CD4-positive, alpha-beta T cell treated with Interleukin-17A for 1 hour (primary cell): ENCODE measurements around the gene KRTAP12-3.
A peak's percentile ranks its signal among the peaks of the same experiment; 100 is the strongest.
"Not testable (repeated sequence)": the region's sequence is repeated elsewhere in the genome, so short reads cannot be mapped to it uniquely, and the experiment has no call there.

Source experiments
- DNase-seq: peaks from one replicate; pipeline ENCODE4 v3.0.0-alpha.2; 2020

Gene KRTAP12-3

GRCh38 chr21:44627831-44628233 is 29.9 kb upstream of the KRTAP12-3 start:
- DNase-seq = not testable (repeated sequence)

- no peak for DNase-seq
Measured at GRCh38 chr21:44628707-44629391, 28.9 kb upstream of the KRTAP12-3 start.

GRCh38 chr21:44630440-44630839 is 27.3 kb upstream of the KRTAP12-3 start:
- DNase-seq = peak; percentile 31

- DNase-seq = no peak
Measured at GRCh38 chr21:44632067-44632466, 25.7 kb upstream of the KRTAP12-3 start.

GRCh38 chr21:44636209-44637017 is 21.3 kb upstream of the KRTAP12-3 start:
- DNase-seq = no peak

GRCh38 chr21:44637018-44637850 is 20.5 kb upstream of the KRTAP12-3 start, which contains the start of gene KRTAP10-10:
Gene KRTAP10-10 (plus strand): TSS chr21:44637356. CDS start chr21:44637418, 62 bp downstream.
- no peak for DNase-seq

GRCh38 chr21:44637851-44638348 is 19.8 kb upstream of the KRTAP12-3 start:
- not testable (repeated sequence) for DNase-seq

- DNase-seq = not testable (repeated sequence)
Measured at GRCh38 chr21:44638506-44639330, 19.0 kb upstream of the KRTAP12-3 start.

- no peak for DNase-seq
Measured at GRCh38 chr21:44639331-44639655, 18.4 kb upstream of the KRTAP12-3 start.

GRCh38 chr21:44640761-44641160 is 17.0 kb upstream of the KRTAP12-3 start:
- no peak for DNase-seq

GRCh38 chr21:44643741-44644310 is 13.9 kb upstream of the KRTAP12-3 start:
- no peak for DNase-seq

GRCh38 chr21:44644878-44645277 is 12.9 kb upstream of the KRTAP12-3 start:
- no peak for DNase-seq

- DNase-seq = not testable (repeated sequence)
Measured at GRCh38 chr21:44646366-44647221, 11.1 kb upstream of the KRTAP12-3 start, which contains the start of gene KRTAP10-11. Gene KRTAP10-11 (plus strand): TSS chr21:44646414. CDS start chr21:44646459, 45 bp downstream.

GRCh38 chr21:44647222-44647552 is 10.5 kb upstream of the KRTAP12-3 start:
- no peak for DNase-seq

- no peak for DNase-seq
Measured at GRCh38 chr21:44648557-44649311, 9.0 kb upstream of the KRTAP12-3 start.

GRCh38 chr21:44649521-44650100 is 8.1 kb upstream of the KRTAP12-3 start:
- DNase-seq = no peak

- DNase-seq = no peak
Measured at GRCh38 chr21:44650265-44650972, 7.3 kb upstream of the KRTAP12-3 start.

GRCh38 chr21:44650973-44651675 is 6.6 kb upstream of the KRTAP12-3 start:
- DNase-seq = no peak
